Fibroblast of pulmonary artery (primary cell): ENCODE results near the gene VEPH1.

Experiments used
- DNase-seq: peaks from one replicate; pipeline ENCODE4 v3.0.0-alpha.2; 2010; ENCODE audit warnings: low read depth
- H3K4me3 ChIP-seq: replicated peaks from 2 replicates; pipeline ENCODE4 v1.5.1; 2011; ENCODE audit warnings: low read depth, mild to moderate bottlenecking, control low read depth, low read length, moderate library complexity
- CTCF ChIP-seq: IDR thresholded peaks from 2 replicates; pipeline ENCODE4 v1.5.1; 2011; ENCODE audit warnings: mild to moderate bottlenecking, control low read depth, low read length, inconsistent platforms; ENCODE audit errors: missing control alignments

Gene VEPH1

GRCh38 chr3:157398598-157398997 is 104.6 kb downstream of the VEPH1 start:
- DNase-seq = no peak
- no peak for TF ChIP-seq CTCF
- no peak overlapping the region for H3K4me3 ChIP-seq

- H3K4me3 ChIP-seq = no peak overlapping the region
- DNase-seq = no peak
- TF ChIP-seq CTCF = no peak
These were observed 108.8 kb downstream of the VEPH1 start for GRCh38 chr3:157394411-157394810.

- DNase-seq = peak; percentile 33
- H3K4me3 ChIP-seq = no peak overlapping the region
- TF ChIP-seq CTCF = no peak
These were observed 110.1 kb downstream of the VEPH1 start for GRCh38 chr3:157393113-157393512.

GRCh38 chr3:157392104-157392503 is 111.1 kb downstream of the VEPH1 start:
- TF ChIP-seq CTCF = no peak
- DNase-seq = no peak
- H3K4me3 ChIP-seq = no peak overlapping the region

- no peak overlapping the region for H3K4me3 ChIP-seq
- no peak for DNase-seq
- TF ChIP-seq CTCF = no peak
These were observed 112.3 kb downstream of the VEPH1 start for GRCh38 chr3:157390713-157391515.

- DNase-seq = peak; percentile 44
- no peak overlapping the region for H3K4me3 ChIP-seq
- no peak for TF ChIP-seq CTCF
These were observed 114.2 kb downstream of the VEPH1 start for GRCh38 chr3:157388976-157389375.
